ENCODE data around the gene RAB3IP.

- peak; percentile 66 for TF ChIP-seq CTCF (IDR thresholded peaks at IDR 0.05)
- no peak for TF ChIP-seq EZH2phosphoT487 (IDR thresholded peaks at IDR 0.05)
- TF ChIP-seq EZH2 (IDR thresholded peaks at IDR 0.05): no peak
These were observed 41.3 kb downstream of the RAB3IP start for GRCh38 chr12:69779928-69780327.

Measured in neural progenitor cell (in vitro differentiated cells).